ENCODE results near the gene ABHD11.

- no peak for TF ChIP-seq CTCF (IDR thresholded peaks at IDR 0.05)
- TF ChIP-seq POLR2AphosphoS5 (IDR thresholded peaks at IDR 0.05): no peak
- TF ChIP-seq POLR2A (IDR thresholded peaks at IDR 0.05; ENCODE audit: low read depth): no peak
- TF ChIP-seq EP300 (IDR thresholded peaks at IDR 0.05): no peak
Observed at GRCh38 chr7:73700581-73701134, 37.9 kb downstream of the ABHD11 start.
